ENCODE results near the gene RNF220. TPM values are rescaled to one million over a fixed set of nuclear protein-coding genes. Genes with fewer than 3 reads are reported as not detected.
A peak's percentile ranks its signal among the peaks of the same experiment; 100 is the strongest.

The RNF220 gene
- polyA plus RNA-seq, 4 donors, result 52.6 to 86.1 (median 74.9) TPM

GRCh38 chr1:44653107-44653964 lies 248.3 kb downstream of the RNF220 start:
- Histone ChIP-seq H3K4me1 (ENCODE audit: control insufficient read depth in 3 of 3, insufficient read depth in 2 of 3, low read depth in 1 of 3, low read length in 2 of 3) (peaks cover 0 to 34% (median 10%) of the 10 kb centered on the region in 3 donors), H3K9me3 (ENCODE audit: control insufficient read depth in 2 of 2, insufficient read depth in 1 of 2, low read depth in 1 of 2, low read length in 1 of 2) (no peaks in the 10 kb centered on the region), H3K4me3 (ENCODE audit: low read depth in 1 of 3, low read length in 3 of 3) (no peak overlapping the region), H3K27ac (ENCODE audit: low read depth in 1 of 3, low read length in 2 of 3) (no peak overlapping the region), H3K27me3 (ENCODE audit: control insufficient read depth in 3 of 3, insufficient read depth in 3 of 3, low read length in 3 of 3) (no peaks in the 10 kb centered on the region), H3K36me3 (ENCODE audit: control insufficient read depth in 3 of 3, insufficient read depth in 2 of 3, low read depth in 1 of 3, low read length in 3 of 3) (peaks cover 5 to 74% (median 11%) of the 10 kb centered on the region in 3 donors)
- FAIRE-seq (no peak), DNase-seq (no peak)
- WGBS, 3 donors, result 63 to 66% (median 63%) methylated on average over 11 of the region's 11 CpGs

- H3K4me3 ChIP-seq (ENCODE audit: low read depth in 1 of 3, low read length in 3 of 3), result no peak overlapping the region
- H3K9me3 ChIP-seq (ENCODE audit: control insufficient read depth in 2 of 2, insufficient read depth in 1 of 2, low read depth in 1 of 2, low read length in 1 of 2), result no peaks in the 10 kb centered on the region
- peaks cover 8 to 73% (median 8%) of the 10 kb centered on the region in 3 donors for H3K36me3 ChIP-seq (ENCODE audit: control insufficient read depth in 3 of 3, insufficient read depth in 2 of 3, low read depth in 1 of 3, low read length in 3 of 3)
- H3K4me1 ChIP-seq (ENCODE audit: control insufficient read depth in 3 of 3, insufficient read depth in 2 of 3, low read depth in 1 of 3, low read length in 2 of 3), result peaks cover 0 to 23% (median 7%) of the 10 kb centered on the region in 3 donors
- no peaks in the 10 kb centered on the region for H3K27me3 ChIP-seq (ENCODE audit: control insufficient read depth in 3 of 3, insufficient read depth in 3 of 3, low read length in 3 of 3)
- no peak overlapping the region for H3K27ac ChIP-seq (ENCODE audit: low read depth in 1 of 3, low read length in 2 of 3)
- DNase-seq (no peak), FAIRE-seq (no peak)
- WGBS, 3 donors, result 92 to 96% (median 93%) methylated on average over 35 of the region's 35 CpGs
Measured at GRCh38 chr1:44654621-44655187, 249.6 kb downstream of the RNF220 start.

GRCh38 chr1:44655609-44656008 lies 250.6 kb downstream of the RNF220 start:
- H3K9me3 ChIP-seq (ENCODE audit: control insufficient read depth in 2 of 2, insufficient read depth in 1 of 2, low read depth in 1 of 2, low read length in 1 of 2), result no peaks in the 10 kb centered on the region
- WGBS, 3 donors, result 67 to 76% (median 70%) methylated on average over 5 of the region's 5 CpGs
- H3K27me3 ChIP-seq (ENCODE audit: control insufficient read depth in 3 of 3, insufficient read depth in 3 of 3, low read length in 3 of 3), result no peaks in the 10 kb centered on the region
- FAIRE-seq (no peak), DNase-seq (peak in 1 of 2 donors; percentile 29)
- H3K36me3 ChIP-seq (ENCODE audit: control insufficient read depth in 3 of 3, insufficient read depth in 2 of 3, low read depth in 1 of 3, low read length in 3 of 3), result peaks cover 8 to 65% (median 8%) of the 10 kb centered on the region in 3 donors
- peaks cover 0 to 15% (median 6%) of the 10 kb centered on the region in 3 donors for H3K4me1 ChIP-seq (ENCODE audit: control insufficient read depth in 3 of 3, insufficient read depth in 2 of 3, low read depth in 1 of 3, low read length in 2 of 3)
- H3K4me3 ChIP-seq (ENCODE audit: low read depth in 1 of 3, low read length in 3 of 3), result no peak overlapping the region
- H3K27ac ChIP-seq (ENCODE audit: low read depth in 1 of 3, low read length in 2 of 3), result no peak overlapping the region

- no peak for FAIRE-seq
- no peak overlapping the region for H3K27ac ChIP-seq (ENCODE audit: low read depth in 1 of 3, low read length in 2 of 3)
Measured at GRCh38 chr1:44659566-44659965, 254.5 kb downstream of the RNF220 start.

GRCh38 chr1:44660176-44660575 lies 255.1 kb downstream of the RNF220 start:
- no peaks in the 10 kb centered on the region for H3K27me3 ChIP-seq (ENCODE audit: control insufficient read depth in 3 of 3, insufficient read depth in 3 of 3, low read length in 3 of 3)
- H3K4me1 ChIP-seq (ENCODE audit: control insufficient read depth in 3 of 3, insufficient read depth in 2 of 3, low read depth in 1 of 3, low read length in 2 of 3), result peaks cover 4 to 18% (median 8%) of the 10 kb centered on the region in 3 donors
- no peak overlapping the region for H3K4me3 ChIP-seq (ENCODE audit: low read depth in 1 of 3, low read length in 3 of 3)
- H3K9me3 ChIP-seq (ENCODE audit: control insufficient read depth in 2 of 2, insufficient read depth in 1 of 2, low read depth in 1 of 2, low read length in 1 of 2), result no peaks in the 10 kb centered on the region
- H3K27ac ChIP-seq (ENCODE audit: low read depth in 1 of 3, low read length in 2 of 3), result no peak overlapping the region
- H3K36me3 ChIP-seq (ENCODE audit: control insufficient read depth in 3 of 3, insufficient read depth in 2 of 3, low read depth in 1 of 3, low read length in 3 of 3), result peaks cover 0 to 27% (median 3%) of the 10 kb centered on the region in 3 donors
- no peak for FAIRE-seq
- DNase-seq, result peak in 1 of 2 donors; percentile 41
- 19 to 60% (median 24%) methylated on average over 9 of the region's 9 CpGs for WGBS, 3 donors

More at GRCh38 chr1:44659566-44659965, 254.5 kb downstream of the RNF220 start:
- no peaks in the 10 kb centered on the region for H3K27me3 ChIP-seq (ENCODE audit: control insufficient read depth in 3 of 3, insufficient read depth in 3 of 3, low read length in 3 of 3)
- WGBS, 3 donors, result 93 to 95% (median 93%) methylated on average over 3 to 4 of the region's 4 CpGs
- peaks cover under 1 to 31% (median 3%) of the 10 kb centered on the region in 3 donors for H3K36me3 ChIP-seq (ENCODE audit: control insufficient read depth in 3 of 3, insufficient read depth in 2 of 3, low read depth in 1 of 3, low read length in 3 of 3)
- DNase-seq, result no peak
- H3K9me3 ChIP-seq (ENCODE audit: control insufficient read depth in 2 of 2, insufficient read depth in 1 of 2, low read depth in 1 of 2, low read length in 1 of 2), result no peaks in the 10 kb centered on the region
- H3K4me3 ChIP-seq (ENCODE audit: low read depth in 1 of 3, low read length in 3 of 3), result no peak overlapping the region
- peaks cover 4 to 18% (median 8%) of the 10 kb centered on the region in 3 donors for H3K4me1 ChIP-seq (ENCODE audit: control insufficient read depth in 3 of 3, insufficient read depth in 2 of 3, low read depth in 1 of 3, low read length in 2 of 3)

GRCh38 chr1:44661781-44662682 lies 257.0 kb downstream of the RNF220 start:
- H3K27me3 ChIP-seq (ENCODE audit: control insufficient read depth in 3 of 3, insufficient read depth in 3 of 3, low read length in 3 of 3), result no peaks in the 10 kb centered on the region
- peaks cover 4 to 18% (median 8%) of the 10 kb centered on the region in 3 donors for H3K4me1 ChIP-seq (ENCODE audit: control insufficient read depth in 3 of 3, insufficient read depth in 2 of 3, low read depth in 1 of 3, low read length in 2 of 3)
- WGBS, 3 donors, result 39 to 57% (median 51%) methylated on average over 15 of the region's 15 CpGs
- H3K4me3 ChIP-seq (ENCODE audit: low read depth in 1 of 3, low read length in 3 of 3), result no peak overlapping the region
- DNase-seq, result peak; percentile 56 to 63
- H3K36me3 ChIP-seq (ENCODE audit: control insufficient read depth in 3 of 3, insufficient read depth in 2 of 3, low read depth in 1 of 3, low read length in 3 of 3), result peaks cover 0 to 18% (median 3%) of the 10 kb centered on the region in 3 donors
- peak overlapping the region in 2 of 3 donors; percentile 43 to 47 for H3K27ac ChIP-seq (ENCODE audit: low read depth in 1 of 3, low read length in 2 of 3)
- H3K9me3 ChIP-seq (ENCODE audit: control insufficient read depth in 2 of 2, insufficient read depth in 1 of 2, low read depth in 1 of 2, low read length in 1 of 2), result no peaks in the 10 kb centered on the region
- FAIRE-seq, result no peak

- no peaks in the 10 kb centered on the region for H3K27me3 ChIP-seq (ENCODE audit: control insufficient read depth in 3 of 3, insufficient read depth in 3 of 3, low read length in 3 of 3)
- peaks cover 1 to 16% (median 3%) of the 10 kb centered on the region in 3 donors for H3K36me3 ChIP-seq (ENCODE audit: control insufficient read depth in 3 of 3, insufficient read depth in 2 of 3, low read depth in 1 of 3, low read length in 3 of 3)
- peak overlapping the region in 1 of 3 donors; percentile 43 for H3K27ac ChIP-seq (ENCODE audit: low read depth in 1 of 3, low read length in 2 of 3)
- H3K4me1 ChIP-seq (ENCODE audit: control insufficient read depth in 3 of 3, insufficient read depth in 2 of 3, low read depth in 1 of 3, low read length in 2 of 3), result peaks cover 4 to 18% (median 8%) of the 10 kb centered on the region in 3 donors
- WGBS, 3 donors, result 69 to 83% (median 73%) methylated on average over 5 of the region's 5 CpGs
- FAIRE-seq, result no peak
- DNase-seq, result no peak
- no peak overlapping the region for H3K4me3 ChIP-seq (ENCODE audit: low read depth in 1 of 3, low read length in 3 of 3)
- no peaks in the 10 kb centered on the region for H3K9me3 ChIP-seq (ENCODE audit: control insufficient read depth in 2 of 2, insufficient read depth in 1 of 2, low read depth in 1 of 2, low read length in 1 of 2)
Measured at GRCh38 chr1:44662683-44663030, 257.6 kb downstream of the RNF220 start.

GRCh38 chr1:44663417-44663816 lies 258.4 kb downstream of the RNF220 start:
- Histone ChIP-seq H3K36me3 (ENCODE audit: control insufficient read depth in 3 of 3, insufficient read depth in 2 of 3, low read depth in 1 of 3, low read length in 3 of 3) (peaks cover 2 to 16% (median 3%) of the 10 kb centered on the region in 3 donors), H3K9me3 (ENCODE audit: control insufficient read depth in 2 of 2, insufficient read depth in 1 of 2, low read depth in 1 of 2, low read length in 1 of 2) (no peaks in the 10 kb centered on the region), H3K27me3 (ENCODE audit: control insufficient read depth in 3 of 3, insufficient read depth in 3 of 3, low read length in 3 of 3) (no peaks in the 10 kb centered on the region), H3K27ac (ENCODE audit: low read depth in 1 of 3, low read length in 2 of 3) (no peak overlapping the region), H3K4me3 (ENCODE audit: low read depth in 1 of 3, low read length in 3 of 3) (no peak overlapping the region), H3K4me1 (ENCODE audit: control insufficient read depth in 3 of 3, insufficient read depth in 2 of 3, low read depth in 1 of 3, low read length in 2 of 3) (peaks cover 4 to 18% (median 8%) of the 10 kb centered on the region in 3 donors)
- WGBS, 3 donors, result 56 to 85% (median 60%) methylated on average over 5 of the region's 5 CpGs
- no peak for FAIRE-seq
- DNase-seq, result peak in 1 of 2 donors; percentile 58
